ENCODE results near the gene LAPTM4A.

GRCh38 chr2:20073460-20073859, 22.0 kb upstream of the LAPTM4A start:
- TF ChIP-seq POLR2A (IDR thresholded peaks at IDR 0.05) (no peak), CTCF (IDR thresholded peaks at IDR 0.05) (no peak)
